Heart left ventricle (tissue), 16 donors: ENCODE results near the gene DNAJB4. TPM values are rescaled to one million over a fixed set of nuclear protein-coding genes. Genes with fewer than 3 reads are reported as not detected.

ENCODE experiments used
- ATAC-seq, 4 donors: fragments of 200-7000 bp; cut with Tn5 transposase; one replicate each; pipeline ENCODE4 v1.9.1; 2020 to 2022; ENCODE audit warnings: moderate library complexity in 4 of 4, mild to moderate bottlenecking in 3 of 4, moderate number of reproducible peaks in 1 of 4
- DNase-seq, 5 donors: peaks; one replicate each; pipeline ENCODE4 v3.0.0-alpha.2; 2020
- H3K27ac ChIP-seq, 12 donors: fragments of 200-600 bp; sonication (generic) in 4 of 12; one replicate each; pipeline versions ENCODE4 v1.5.0 to v1.8.0; 2016 to 2022; ENCODE audit warnings: mild to moderate bottlenecking in 2 of 12
- H3K27me3 ChIP-seq, 9 donors: fragments of 200-600 bp; sonication (generic) in 2 of 9; one replicate each; pipeline versions ENCODE4 v1.5.1 to v1.8.0; 2016 to 2022; ENCODE audit warnings: mild to moderate bottlenecking in 3 of 9
- H3K36me3 ChIP-seq, 9 donors: fragments of 200-600 bp; sonication (generic) in 2 of 9; one replicate each; pipeline versions ENCODE4 v1.5.0 to v1.8.0; 2018 to 2022; ENCODE audit warnings: mild to moderate bottlenecking in 2 of 9
- H3K4me1 ChIP-seq, 12 donors: fragments of 200-600 bp; sonication (generic) in 4 of 12; one replicate each; pipeline versions ENCODE4 v1.5.0 to v1.8.0; 2016 to 2022; ENCODE audit warnings: mild to moderate bottlenecking in 3 of 12
- H3K4me3 ChIP-seq, 12 donors: fragments of 200-600 bp; sonication (generic) in 4 of 12; one replicate each; pipeline versions ENCODE4 v1.5.0 to v1.8.0; 2017 to 2022; ENCODE audit warnings: mild to moderate bottlenecking in 9 of 12, moderate library complexity in 4 of 12
- H3K9me3 ChIP-seq, 12 donors: fragments of 200-600 bp; sonication (generic) in 4 of 12; one replicate each; pipeline versions ENCODE4 v1.5.0 to v1.8.0; 2016 to 2022; ENCODE audit warnings: mild to moderate bottlenecking in 1 of 12
- POLR2A ChIP-seq, 2 donors: fragments of 450-650 bp; IDR thresholded peaks; one replicate each; pipeline ENCODE4 v1.6.1; 2017; ENCODE audit warnings: antibody characterized with exemption in 2 of 2, mild to moderate bottlenecking in 2 of 2, moderate library complexity in 2 of 2
- WGBS, 4 donors: extraction: QIAGEN DNeasy Blood & Tissue Kit in 2 of 4; methylation state at CpG; one replicate each; pipeline versions ENCODE4 v1.1.5 to v1.1.7; 2013 to 2018; 5-methylcytosine and 5-hydroxymethylcytosine counted together
- intact Hi-C, 10 donors: fragments of 100-400 bp; cut with DNase I; formaldehyde crosslinking; loops; one replicate each; pipeline versions ENCODE4 v1.11.1 to v1.14.2; 2022
- polyA plus RNA-seq, 2 donors: library from polyadenylated mRNA; stranded (reverse); fragments of 200-250 nt; gene quantifications; one replicate each; pipeline ENCODE4 v1.2.3, GENCODE V29; 2013
- total RNA-seq, 9 donors: library from RNA; depleted of rRNA in 2 of 9; stranded (reverse); fragments of >200 nt in 2 of 9; fragmentation: NEBNext Ultra II Directional in 3 of 9; extraction: Animal tissue kit (Norgen Biotek cat#: 25700) in 3 of 9; gene quantifications; one replicate each; pipeline versions ENCODE4 v1.1.0 to v1.2.4, GENCODE V29; 2016 to 2023
- TF ChIP-seq, protein P1 (sequence below), 12 donors: fragments of 200-600 bp; sonication (generic) in 4 of 12; IDR thresholded peaks; one replicate each; pipeline versions ENCODE4 v1.5.0 to v1.8.0; 2018 to 2022; ENCODE audit warnings: antibody characterized with exemption in 12 of 12, mild to moderate bottlenecking in 5 of 12
- donor health status: ischemic (EF 13 %, LVEDD 7.1; RV severe dilation, severe dysfunction).
- donor health status: healthy with polysubstance abuse.
- donor health status: DM: no; HTN: yes; CAD: no.
- donor health status: DM: no; HTN: no; CAD: no.
- donor health status: ischemic (EF 25% LVEDD 6.9; RV normal size, moderate dysfunction).
- donor health status: ischemic (EF 25% LVEDD 5.7; RV mildly dilated, moderate dysfunction).
- donor health status: healthy.
- donor health status: DM: yes; HTN: yes; CAD: no.
- donor health status: ischemic (EF 35%, LVEDD 5.7; RV mildly dilated, moderate dysfunction).
- donor health status: nonischemic (EF 11% LVEDD 7.7; RV severe dilation, severe dysfunction).
- donor health status: DM: yes; HTN: yes; CAD: no.
- donor health status: PGD.
- donor health status: ischemic (EF 29% LVEDD 5.4; RV normal size, mild dysfunction).
- donor health status: nonischemic (EF 23%, LVEDD 6.1; RV moderate dilation, normal function).

Gene DNAJB4
- total and polyA plus RNA-seq, 11 donors: 35.2 to 190 (median 95.9) TPM

DNA sequence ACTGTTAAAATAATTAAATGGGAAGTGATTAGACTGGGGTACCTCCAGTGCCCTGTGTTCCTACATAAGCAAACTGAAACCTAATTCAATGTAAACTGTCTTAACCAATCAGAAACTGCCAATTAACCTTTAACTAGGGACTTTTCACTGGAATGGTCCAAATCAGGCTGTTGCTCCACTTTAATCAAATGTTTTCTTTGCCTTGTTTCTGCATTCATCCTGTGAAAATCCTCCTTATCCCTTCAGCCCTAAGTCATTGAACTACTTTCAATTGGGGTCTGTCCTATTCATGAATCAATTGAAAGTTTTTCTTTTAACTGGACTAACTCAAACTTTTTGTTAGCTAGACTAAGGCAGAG is 20.8 kb upstream of the DNAJB4 start:
- peaks cover 2 to 55% (median 23%) of the 10 kb centered on the region in 12 donors for H3K4me1 ChIP-seq
- H3K27ac ChIP-seq: peak overlapping the region in 2 of 12 donors; percentile 2 to 34
- no peak for ATAC-seq

DNA sequence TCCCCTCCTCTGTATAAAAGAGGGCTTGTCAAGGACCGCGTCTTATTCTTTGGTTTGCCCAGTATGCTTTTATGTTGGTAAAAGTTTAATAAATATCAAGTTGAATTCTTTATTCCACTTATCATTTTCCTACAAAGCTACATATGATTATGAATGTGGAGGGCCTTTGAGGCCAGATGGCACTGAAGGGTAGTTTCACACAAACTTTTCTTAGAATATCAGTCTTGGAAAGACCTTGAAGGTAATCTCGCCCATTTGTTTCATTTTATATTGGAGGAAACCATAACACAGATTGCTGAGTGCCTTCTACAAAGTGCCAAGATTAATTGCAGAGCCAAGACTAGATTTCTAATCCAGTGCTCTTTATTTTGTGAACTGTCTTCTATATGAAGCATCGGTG is 20.1 kb upstream of the DNAJB4 start:
- H3K9me3 ChIP-seq: no peaks in the 10 kb centered on the region
- TF ChIP-seq, protein P1, sequence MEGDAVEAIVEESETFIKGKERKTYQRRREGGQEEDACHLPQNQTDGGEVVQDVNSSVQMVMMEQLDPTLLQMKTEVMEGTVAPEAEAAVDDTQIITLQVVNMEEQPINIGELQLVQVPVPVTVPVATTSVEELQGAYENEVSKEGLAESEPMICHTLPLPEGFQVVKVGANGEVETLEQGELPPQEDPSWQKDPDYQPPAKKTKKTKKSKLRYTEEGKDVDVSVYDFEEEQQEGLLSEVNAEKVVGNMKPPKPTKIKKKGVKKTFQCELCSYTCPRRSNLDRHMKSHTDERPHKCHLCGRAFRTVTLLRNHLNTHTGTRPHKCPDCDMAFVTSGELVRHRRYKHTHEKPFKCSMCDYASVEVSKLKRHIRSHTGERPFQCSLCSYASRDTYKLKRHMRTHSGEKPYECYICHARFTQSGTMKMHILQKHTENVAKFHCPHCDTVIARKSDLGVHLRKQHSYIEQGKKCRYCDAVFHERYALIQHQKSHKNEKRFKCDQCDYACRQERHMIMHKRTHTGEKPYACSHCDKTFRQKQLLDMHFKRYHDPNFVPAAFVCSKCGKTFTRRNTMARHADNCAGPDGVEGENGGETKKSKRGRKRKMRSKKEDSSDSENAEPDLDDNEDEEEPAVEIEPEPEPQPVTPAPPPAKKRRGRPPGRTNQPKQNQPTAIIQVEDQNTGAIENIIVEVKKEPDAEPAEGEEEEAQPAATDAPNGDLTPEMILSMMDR (IDR thresholded peaks at IDR 0.05): no peak
- no peak for TF ChIP-seq POLR2A (IDR thresholded peaks at IDR 0.05)
- peak overlapping the region in 1 of 12 donors; percentile 4 for H3K4me3 ChIP-seq
- DNase-seq (no peak), ATAC-seq (no peak)
- WGBS, 4 donors: 78 to 87% (median 84%) methylated on average over 4 of the region's 4 CpGs
- H3K27me3 ChIP-seq: no peaks in the 10 kb centered on the region
- intact Hi-C loops: no loop called here
- peaks cover 2 to 55% (median 23%) of the 10 kb centered on the region in 12 donors for H3K4me1 ChIP-seq
- peak overlapping the region in 11 of 12 donors; percentile 2 to 66 (median 28) for H3K27ac ChIP-seq
- H3K36me3 ChIP-seq: peaks cover 0 to 4% (median 0%) of the 10 kb centered on the region in 9 donors

More for the DNA sequence above, 20.8 kb upstream of the DNAJB4 start:
- no peak for TF ChIP-seq POLR2A (IDR thresholded peaks at IDR 0.05)
- TF ChIP-seq, protein P1 (IDR thresholded peaks at IDR 0.05): no peak
- DNase-seq: no peak
- H3K4me3 ChIP-seq: no peak overlapping the region
- H3K36me3 ChIP-seq: peaks cover 0 to 4% (median 0%) of the 10 kb centered on the region in 9 donors
- no peaks in the 10 kb centered on the region for H3K9me3 ChIP-seq
- intact Hi-C loops: no loop called here
- no peaks in the 10 kb centered on the region for H3K27me3 ChIP-seq

DNA sequence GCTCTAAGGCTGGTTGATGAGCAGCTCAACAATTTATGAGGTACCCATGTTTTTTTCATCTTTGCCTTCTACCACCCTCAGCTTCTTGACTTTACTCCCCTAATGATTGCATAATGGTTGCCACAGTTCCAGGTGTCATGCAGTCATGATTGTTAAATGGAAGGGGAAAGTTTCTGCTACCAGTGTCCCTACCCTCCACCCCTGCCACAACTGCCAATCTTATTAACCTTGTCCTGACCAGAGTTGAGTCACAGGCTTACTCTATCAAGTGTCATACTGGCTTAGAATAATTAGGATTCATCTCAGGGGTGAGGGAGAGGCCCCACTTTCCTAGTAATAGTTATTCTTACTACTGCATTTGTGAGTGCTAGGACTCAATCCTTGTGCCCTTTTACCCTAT is 17.9 kb upstream of the DNAJB4 start:
- H3K4me3 ChIP-seq: no peak overlapping the region
- DNase-seq: no peak
- peaks cover 0 to under 1% (median 0%) of the 10 kb centered on the region in 9 donors for H3K36me3 ChIP-seq
- TF ChIP-seq, protein P1 (IDR thresholded peaks at IDR 0.05): no peak
- TF ChIP-seq POLR2A (IDR thresholded peaks at IDR 0.05): no peak
- H3K27me3 ChIP-seq: no peaks in the 10 kb centered on the region
- H3K9me3 ChIP-seq: no peaks in the 10 kb centered on the region
- H3K4me1 ChIP-seq: peaks cover 2 to 35% (median 14%) of the 10 kb centered on the region in 12 donors
- ATAC-seq: no peak
- intact Hi-C loops: no loop called here
- no peak overlapping the region for H3K27ac ChIP-seq

DNA sequence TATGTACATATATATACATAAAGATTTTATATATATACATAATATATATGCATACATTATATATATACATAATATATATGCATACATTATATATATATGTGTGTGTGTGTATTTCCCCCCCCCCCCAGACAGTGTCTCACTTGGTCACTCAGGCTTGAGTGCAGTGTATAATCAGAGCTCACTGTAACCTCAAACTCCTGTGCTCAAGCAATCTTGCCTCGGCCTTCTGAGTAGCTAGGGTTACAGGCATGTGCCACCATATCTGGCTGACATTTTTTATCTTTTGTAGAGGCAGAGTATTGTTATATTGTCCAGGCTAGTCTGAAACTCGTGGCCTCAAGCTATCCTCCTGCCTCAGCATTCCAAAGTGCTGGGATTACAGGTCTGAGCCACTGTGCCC is 16.8 kb upstream of the DNAJB4 start:
- Histone ChIP-seq H3K4me1 (peaks cover 2 to 35% (median 13%) of the 10 kb centered on the region in 12 donors), H3K27me3 (no peaks in the 10 kb centered on the region), H3K9me3 (no peaks in the 10 kb centered on the region), H3K4me3 (no peak overlapping the region), H3K27ac (peak overlapping the region in 2 of 12 donors; percentile 10 to 22), H3K36me3 (peaks cover 0 to 5% (median 3%) of the 10 kb centered on the region in 9 donors)
- ATAC-seq: peak in 3 of 4 donors; percentile 26 to 72 (median 51)
- TF ChIP-seq, protein P1 (IDR thresholded peaks at IDR 0.05): no peak
- TF ChIP-seq POLR2A (IDR thresholded peaks at IDR 0.05): no peak
- WGBS, 4 donors: 42 to 52% (median 46%) methylated on average over 2 of the region's 2 CpGs
- intact Hi-C loops: no loop called here
- DNase-seq: no peak
